ENCODE results near the gene SYNGR3.
"Not testable (repeated sequence)": the region's sequence is repeated elsewhere in the genome, so short reads cannot be mapped to it uniquely, and the experiment has no call there.

The SYNGR3 gene

DNA sequence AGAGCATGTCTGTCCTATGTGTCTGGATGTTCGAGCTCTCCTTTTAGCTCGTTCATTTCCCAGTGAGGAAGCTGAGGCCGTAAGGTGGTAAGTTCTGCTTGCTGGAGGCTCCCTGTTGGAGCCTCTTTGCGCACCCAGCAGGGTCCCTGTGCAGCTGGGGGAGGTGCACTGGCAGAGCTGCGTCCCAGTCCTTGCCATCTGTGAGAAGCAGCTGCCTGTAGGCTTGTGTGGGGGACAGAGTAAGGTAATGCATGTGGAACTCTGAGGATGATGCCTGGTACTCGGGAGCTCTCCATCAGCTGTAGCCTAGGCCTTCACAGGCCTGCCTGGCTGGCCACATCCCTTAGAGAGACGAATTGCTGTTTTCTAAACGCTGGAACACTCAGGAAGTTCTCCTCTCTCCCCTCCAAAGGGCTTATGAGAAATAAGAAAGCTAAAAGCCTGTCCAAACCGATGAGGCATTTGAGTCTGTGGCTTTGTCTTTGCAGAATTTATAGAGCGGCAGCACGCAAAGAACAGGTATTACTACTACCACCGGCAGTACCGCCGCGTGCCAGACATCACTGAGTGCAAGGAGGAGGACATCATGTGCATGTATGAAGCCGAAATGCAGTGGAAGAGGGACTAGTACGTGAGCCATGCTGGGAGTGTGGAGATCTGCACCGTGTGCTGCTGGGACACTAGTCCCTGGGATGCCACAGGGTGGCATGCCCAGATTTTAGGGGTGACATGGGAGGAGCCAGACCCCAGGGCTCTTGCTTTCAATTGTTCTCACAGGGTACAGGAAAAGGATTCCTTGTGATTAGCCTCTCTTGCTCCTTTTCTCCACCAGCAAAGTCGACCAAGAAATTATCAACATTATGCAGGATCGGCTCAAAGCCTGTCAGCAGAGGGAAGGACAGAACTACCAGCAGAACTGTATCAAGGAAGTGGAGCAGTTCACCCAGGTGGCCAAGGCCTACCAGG lies 28.8 kb upstream of the SYNGR3 start:
- peak in 1 of 2 donors; percentile 43 for DNase-seq

DNA sequence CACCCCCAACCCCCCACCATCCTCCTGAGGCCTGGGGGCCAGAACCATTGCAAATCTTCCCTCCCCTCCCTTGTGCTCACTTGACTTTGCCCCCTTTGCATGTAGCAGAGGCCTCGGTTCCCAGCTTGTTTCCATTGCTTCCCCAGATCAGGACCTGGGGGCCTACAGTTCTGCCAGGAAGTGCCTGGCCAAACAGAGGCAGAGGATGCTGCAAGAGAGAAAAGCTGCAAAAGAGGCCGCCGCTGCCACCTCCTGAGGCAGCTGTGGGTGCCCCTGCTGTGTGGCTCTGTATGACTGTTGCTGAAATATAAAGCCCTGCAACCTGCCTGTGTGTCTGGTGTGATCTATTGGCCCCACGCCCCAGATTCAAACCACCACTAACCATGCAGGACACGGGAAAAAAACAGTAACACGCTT lies 28.1 kb upstream of the SYNGR3 start:
- no peak for DNase-seq

DNA sequence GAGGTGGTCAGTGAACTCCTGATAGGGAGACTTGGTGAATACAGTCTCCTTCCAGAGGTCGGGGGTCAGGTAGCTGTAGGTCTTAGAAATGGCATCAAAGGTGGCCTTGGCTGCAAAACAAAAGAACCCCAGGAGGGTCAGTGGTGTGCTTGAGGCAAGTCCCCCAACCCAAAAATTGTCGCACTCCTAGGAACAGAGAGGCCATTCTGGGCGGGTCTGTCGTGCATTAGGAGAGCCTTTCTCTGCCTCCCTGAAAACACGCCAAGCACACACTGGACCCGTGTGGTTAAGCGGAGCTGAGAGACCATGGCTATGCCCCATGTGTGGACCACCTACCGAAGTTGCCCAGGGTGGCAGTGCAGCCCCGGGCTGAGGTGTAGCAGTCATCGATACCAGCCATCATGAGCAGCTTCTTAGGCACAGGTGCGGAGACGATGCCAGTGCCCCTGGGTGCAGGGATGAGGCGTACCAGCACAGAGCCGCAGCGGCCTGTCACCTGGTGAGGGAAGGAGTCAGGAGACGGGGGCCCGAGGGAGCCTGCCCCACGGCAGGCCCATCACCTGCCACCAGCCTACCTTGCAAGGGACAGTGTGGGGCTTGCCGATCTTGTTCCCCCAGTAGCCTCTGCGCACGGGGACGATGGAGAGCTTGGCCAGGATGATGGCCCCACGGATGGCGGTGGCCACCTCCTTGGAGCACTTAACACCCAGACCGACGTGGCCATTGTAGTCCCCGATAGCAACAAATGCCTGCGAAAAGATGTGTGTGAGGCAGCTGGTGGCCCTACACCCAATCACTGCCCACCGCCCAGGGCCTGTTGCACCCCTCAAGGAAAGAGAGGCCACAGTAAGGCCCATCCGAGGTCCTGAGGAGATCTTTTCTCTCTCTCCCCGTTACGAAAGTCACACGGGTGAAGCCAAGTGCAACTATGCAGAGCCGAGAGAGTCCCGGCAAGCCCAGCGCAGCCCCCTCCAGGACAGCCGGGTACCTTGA lies 27.3 kb upstream of the SYNGR3 start:
- not testable (repeated sequence) for DNase-seq

DNA sequence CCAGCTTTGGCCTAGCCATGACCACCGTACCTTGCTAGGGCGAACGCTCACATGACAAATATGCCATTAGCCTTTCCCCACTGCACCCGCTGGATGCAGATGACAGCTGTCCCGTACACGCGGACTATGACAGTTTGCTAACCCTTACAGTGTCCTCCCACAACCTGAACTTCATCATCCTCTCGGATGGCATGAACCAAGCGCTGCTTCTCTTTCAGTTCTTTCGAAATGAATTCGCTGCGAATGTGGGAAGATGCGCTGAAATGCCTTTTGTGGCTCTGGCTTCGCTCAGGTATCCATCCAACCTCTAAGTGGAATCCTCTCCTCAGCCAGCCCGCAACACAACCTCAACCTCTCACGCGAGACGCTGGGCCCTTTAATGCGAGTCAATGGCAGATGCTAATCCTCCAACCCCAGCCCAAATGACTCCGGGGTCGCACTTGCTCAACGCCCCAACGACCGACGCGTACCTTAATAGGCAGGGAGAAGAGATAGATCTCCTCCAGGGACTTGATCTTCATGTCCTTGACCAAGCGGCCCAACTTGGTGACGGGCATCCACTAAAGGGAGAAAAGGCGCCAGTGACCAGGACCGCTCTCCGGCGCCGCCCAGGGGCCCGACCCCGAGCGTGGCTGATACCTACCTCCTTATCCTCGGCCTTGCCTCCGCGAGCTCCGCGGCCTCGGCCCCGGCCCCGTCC lies 25.8 kb upstream of the SYNGR3 start:
- peak; percentile 31 to 49 for DNase-seq

DNA sequence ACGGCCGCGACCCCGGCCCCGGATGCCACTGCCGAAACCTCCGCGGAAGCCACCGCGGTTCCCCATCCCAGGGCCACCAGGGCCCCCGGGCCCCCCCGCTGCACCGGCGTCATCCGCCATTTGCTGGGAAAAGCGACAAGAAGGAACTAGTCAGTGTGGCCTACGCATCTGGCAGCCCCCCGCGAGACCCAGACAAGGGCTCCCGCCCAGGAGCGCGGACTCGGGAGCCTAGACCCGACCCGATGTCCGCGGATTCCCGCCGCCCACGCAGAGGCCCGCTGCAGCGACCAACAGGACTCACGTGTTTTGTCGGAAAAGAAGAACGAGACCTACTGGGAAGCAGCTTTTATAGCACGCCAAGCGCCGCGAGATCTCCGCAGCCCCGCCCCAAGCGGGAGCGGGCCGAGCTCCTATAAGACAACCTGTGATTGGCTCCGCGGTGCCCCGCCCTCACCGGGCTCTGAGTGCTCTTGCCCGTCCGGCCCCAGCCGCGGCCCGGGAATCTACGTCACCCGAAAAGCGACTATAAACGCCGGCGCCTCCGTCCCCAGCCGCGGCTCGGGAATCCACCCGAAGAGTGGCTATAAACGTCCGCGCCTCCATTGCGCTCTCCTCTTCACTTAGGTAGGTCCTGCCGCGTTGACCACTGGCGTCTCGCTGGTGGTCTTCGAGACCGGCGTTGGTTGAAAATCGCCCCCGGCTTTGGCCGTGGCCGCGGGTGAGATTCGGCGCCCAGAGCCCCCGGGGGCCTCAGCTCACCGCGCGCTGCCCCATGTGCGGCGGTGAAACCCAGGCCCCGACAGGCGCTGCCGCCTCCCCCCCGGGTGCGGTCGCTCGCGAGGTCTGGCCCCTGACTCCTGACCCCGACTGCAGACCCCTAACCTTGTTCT lies 25.0 kb upstream of the SYNGR3 start, which contains the start of gene RPS2:
Gene RPS2 (minus strand): TSS at position 321 of the 890 bp plus-strand sequence. CDS start 201 bp downstream, at position 120.
- DNase-seq, result peak; percentile 99 to 100

DNA sequence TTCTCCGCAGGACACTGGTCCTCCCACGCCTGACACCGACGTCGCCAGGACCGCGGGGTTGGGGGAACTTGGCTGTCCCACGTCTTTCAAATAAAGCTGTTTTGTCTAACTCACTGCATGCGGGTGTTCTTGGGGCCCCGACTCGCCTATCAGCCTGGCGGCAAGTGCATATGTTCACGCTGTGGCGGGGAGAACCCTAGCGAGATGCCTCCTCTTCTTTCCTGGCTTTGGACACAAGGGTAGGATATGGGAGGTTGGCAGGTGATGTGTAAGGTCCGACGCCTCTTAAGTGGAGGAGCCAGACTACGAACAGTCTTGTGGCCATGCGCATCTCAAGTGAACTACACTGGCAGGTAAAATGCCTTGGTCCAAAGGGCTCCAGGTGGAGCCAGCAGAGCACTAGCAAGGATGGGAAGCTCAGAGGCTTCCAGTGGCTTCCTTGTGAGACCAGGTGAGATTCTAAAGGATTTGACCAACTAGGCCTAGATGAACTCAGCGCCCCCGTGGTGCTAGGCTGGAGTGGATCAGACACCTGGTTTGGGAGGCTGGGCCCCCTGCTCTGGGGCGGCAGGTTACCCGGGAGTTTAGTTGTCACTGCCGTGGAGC lies 24.3 kb upstream of the SYNGR3 start:
- peak in 1 of 2 donors; percentile 27 for DNase-seq

DNA sequence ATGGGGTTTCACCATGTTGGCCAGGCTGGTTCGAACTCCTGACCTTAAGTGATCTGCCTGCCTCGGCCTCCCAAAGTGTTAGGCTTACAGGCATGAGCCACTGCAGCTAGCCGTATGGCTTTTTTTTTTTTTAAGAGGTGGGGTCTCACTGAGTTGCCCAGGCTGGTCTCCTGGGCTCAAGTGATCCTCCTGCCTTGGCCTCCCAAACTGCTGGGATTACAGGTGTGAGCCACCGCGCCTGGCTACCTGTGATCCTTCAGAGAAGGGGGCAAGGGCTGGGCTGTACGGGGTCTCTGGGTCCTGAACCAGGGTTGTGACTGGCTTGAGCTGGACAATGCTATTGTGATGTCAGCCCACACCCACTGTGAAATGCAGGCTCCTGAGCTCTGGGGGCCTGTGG lies 23.3 kb upstream of the SYNGR3 start, which contains the start of gene RNF151:
Gene RNF151 (plus strand): TSS at position 397 of the 400 bp plus-strand sequence. CDS start 26 bp downstream, outside the sequence.
- no peak for DNase-seq

DNA sequence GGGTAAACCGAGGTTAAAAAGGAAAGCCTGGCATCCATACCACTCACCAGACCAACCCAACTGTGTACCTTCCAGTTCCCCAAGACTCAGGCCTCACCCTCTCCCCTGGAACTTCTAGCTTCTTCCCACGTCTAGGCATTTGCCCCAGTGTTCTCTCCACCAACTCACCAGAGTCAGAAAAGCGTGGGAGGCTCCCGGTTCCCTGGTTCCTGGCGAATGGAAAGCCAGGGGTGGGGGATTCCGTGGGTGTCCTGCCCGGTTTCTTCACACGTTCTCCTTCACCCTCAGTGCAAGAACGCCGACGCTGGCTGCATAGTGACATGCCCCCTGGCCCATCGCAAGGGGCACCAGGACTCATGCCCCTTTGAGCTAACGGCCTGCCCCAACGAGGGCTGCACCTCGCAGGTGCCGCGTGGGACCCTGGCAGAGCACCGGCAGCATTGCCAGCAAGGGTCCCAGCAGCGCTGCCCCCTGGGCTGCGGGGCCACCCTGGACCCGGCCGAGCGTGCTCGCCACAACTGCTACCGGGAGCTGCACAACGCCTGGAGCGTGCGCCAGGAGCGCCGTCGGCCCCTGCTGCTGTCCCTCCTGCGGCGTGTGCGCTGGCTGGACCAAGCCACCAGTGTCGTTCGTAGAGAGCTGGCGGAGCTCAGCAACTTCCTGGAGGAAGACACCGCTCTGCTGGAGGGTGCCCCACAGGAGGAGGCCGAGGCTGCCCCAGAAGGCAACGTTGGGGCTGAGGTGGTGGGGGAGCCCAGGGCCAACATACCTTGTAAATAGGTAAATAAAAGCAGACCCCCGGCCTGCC lies 21.4 kb upstream of the SYNGR3 start:
- DNase-seq, result no peak

DNA sequence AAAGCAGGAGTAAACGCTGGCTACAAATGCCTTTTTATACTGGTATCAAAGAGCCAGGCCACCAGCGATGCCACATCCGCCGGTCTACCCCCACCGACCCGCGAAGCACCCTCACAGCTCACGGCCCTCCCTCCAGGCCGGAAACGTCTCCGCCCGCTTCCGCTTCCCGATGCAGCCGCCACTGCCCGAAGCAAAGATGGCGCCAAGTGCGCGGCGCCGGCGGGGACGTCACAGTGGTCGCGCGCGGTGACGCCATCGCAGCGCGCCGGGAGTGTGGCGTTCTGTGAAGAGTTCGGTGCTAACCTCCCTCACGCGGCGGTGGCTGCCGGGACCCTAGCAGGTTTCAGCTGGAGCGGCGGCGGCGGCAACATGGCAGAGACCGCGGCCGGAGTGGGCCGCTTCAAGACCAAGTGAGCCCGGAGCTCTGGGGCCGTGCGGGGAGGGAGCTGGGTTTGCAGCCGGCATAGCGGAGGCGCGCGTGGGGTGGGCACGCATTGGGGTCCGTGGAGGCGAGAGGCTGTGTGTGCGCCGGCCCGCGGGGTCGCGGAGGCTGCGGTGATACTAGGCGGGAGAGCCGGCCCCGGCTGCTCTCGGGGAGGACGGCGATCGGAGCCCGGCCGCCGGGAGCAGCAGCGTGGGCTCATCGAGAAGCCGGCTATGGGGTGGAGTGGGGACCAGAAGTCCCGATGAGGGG lies 17.8 kb upstream of the SYNGR3 start, which contains the start of gene TBL3:
Gene TBL3 (plus strand): TSS at position 258 of the 694 bp plus-strand sequence. CDS start 112 bp downstream, at position 370.
- DNase-seq, result peak; percentile 96 to 97

DNA sequence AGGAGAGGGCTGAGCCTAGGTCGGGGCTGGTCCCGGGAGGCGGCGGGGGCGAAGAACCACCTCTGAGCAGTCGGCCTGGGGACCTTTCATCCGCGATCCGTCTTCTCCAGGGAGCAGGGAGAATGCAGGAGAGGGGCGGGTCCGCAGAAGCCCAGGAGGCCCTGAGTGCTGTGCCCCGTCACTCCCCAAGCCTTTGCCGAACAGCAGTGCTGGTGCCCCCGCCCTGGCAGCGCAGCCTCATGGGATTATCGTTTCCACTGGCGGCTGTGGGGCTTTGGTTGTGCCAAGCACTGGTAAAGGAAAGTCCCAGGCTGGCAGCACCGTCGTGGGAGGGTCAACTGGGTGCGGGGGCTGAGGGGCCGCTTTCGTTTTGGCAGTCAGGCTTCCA lies 17.3 kb upstream of the SYNGR3 start:
- DNase-seq, result no peak

DNA sequence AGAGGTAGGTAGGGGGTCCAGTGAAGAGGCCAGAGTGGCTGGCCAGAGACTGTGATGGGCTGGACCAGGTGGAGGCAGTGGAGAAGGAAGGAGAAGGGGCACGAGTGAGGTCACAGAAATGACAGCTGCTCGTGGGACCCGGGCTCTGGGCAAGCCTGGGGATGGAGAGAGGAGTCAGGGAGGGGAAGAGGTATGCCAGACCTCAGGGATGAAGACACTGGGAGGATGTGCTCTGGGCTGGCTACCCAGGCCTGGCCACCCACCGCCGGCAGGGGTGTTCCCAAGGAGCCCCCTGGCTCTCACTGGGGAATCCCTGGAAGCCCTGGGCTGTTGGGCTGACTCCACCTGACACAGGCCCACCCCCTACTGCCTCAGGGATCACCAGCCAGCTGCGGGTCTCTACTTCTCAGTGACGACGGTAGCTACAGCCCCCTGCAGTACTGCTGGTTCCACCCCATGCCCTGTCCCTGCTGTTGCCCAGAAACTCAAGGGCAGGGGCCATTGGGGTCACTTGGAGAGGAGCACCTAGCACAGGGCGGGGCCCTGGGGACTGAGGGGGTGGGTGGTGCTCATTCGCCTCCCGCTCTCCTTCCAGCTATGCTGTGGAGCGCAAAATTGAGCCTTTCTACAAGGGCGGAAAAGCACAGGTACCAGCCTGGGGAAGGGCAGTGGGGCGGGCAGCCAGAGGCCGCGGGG lies 16.2 kb upstream of the SYNGR3 start:
- no peak for DNase-seq

DNA sequence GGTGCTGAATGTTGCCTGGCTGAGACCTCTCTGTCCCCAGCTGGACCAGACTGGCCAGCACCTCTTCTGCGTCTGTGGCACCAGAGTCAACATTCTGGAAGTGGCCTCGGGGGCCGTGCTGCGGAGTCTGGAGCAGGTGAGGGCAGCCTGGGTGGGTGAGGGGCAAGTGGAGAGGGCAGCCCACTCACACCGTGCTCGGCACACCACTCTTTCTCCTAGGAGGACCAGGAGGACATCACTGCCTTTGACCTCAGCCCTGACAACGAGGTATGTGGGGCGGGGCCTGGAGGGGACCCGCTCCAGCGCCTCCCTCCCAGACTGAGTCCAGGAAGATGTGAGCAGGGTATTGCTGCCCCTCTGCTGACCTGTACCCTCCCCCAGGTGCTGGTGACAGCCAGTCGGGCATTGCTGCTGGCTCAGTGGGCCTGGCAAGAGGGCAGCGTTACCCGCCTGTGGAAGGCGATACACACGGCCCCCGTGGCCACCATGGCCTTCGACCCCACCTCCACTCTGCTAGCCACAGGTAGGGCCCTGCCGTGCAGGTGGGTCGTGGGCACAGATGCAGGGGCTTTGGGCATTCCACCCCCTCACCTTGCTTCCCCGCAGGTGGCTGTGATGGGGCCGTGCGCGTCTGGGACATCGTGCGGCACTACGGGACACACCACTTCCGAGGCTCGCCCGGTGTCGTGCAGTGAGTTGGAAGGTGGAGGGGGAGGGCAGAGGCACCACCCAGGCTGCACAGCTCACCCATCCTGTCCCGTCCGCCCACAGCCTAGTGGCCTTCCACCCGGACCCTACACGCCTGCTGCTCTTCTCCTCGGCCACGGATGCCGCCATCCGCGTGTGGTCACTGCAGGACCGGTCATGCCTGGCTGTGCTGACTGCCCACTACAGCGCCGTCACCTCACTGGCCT lies 15.4 kb upstream of the SYNGR3 start:
- no peak for DNase-seq

DNA sequence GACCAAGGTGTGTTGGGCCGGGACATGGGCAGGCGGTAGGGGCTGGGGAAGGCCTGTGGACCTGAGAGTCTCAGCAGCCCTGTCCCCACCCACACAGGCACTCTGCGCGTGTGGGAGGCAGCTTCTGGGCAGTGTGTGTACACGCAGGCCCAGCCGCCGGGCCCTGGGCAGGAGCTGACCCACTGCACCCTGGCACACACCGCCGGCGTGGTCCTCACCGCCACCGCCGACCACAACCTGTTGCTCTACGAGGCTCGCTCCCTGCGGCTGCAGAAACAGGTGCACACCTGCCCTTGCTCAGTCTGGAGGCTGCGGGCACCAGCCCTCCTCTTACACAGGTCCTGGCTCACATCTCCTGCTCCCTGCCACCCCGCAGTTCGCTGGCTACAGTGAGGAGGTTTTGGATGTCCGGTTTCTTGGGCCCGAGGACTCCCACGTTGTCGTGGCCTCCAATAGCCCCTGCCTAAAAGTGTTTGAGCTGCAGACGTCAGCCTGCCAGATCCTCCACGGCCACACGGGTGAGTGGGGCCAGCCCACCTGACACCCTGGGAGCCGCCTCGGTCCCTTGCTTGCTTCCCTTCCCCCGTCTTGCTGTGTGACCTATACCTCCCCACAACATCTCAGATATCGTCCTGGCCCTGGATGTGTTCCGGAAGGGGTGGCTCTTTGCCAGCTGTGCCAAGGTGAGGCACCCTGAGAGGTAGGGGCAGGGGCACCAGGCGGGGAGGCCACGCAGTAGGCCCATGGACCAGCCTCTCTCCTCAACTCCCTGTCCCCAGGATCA lies 14.1 kb upstream of the SYNGR3 start:
- DNase-seq, result no peak

DNA sequence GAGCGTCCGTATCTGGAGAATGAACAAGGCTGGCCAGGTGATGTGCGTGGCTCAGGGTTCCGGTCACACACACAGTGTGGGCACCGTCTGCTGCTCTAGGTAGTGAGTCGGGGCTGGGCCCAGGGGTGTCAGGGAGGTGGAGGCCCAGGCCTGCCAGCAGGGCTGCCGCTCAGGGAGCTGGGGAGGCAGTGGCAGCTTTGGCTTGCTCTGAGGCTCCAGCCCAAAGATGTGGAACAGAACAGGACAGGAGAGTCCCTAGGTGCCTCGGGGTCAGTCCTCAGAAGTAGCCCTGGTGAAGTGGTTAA lies 13.6 kb upstream of the SYNGR3 start:
- DNase-seq, result no peak

DNA sequence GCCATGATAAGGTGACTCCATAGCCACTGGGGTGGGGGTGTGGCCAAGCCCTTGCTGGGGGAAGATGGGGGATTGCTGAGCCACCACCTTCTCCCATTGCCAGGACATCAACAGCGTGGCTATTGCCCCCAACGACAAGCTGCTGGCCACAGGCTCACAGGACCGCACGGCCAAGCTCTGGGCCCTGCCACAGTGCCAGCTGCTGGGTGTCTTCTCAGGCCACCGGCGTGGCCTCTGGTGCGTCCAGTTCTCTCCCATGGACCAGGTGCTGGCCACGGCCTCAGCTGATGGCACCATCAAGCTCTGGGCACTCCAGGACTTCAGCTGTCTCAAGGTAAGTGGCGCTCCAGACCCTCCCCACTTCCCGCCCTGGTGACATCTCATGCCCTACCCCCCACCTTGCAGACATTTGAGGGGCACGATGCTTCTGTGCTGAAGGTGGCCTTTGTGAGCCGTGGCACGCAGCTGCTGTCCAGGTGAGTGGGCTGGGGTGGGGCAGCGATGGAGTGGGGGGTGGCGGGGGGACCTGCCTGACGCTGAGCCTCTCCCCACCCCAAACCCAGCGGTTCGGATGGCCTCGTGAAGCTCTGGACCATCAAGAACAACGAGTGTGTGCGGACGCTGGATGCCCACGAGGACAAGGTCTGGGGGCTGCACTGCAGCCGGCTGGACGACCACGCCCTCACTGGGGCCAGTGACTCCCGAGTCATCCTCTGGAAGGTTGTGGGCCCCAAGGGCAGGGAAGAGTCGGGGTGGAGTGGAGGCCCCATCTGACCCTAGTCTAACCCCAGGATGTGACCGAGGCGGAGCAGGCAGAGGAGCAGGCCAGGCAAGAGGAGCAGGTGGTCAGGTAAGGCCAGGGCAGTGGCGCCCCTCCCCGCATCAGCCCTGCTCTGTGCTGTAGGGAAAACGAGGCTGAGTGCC lies 12.6 kb upstream of the SYNGR3 start:
- no peak for DNase-seq

DNA sequence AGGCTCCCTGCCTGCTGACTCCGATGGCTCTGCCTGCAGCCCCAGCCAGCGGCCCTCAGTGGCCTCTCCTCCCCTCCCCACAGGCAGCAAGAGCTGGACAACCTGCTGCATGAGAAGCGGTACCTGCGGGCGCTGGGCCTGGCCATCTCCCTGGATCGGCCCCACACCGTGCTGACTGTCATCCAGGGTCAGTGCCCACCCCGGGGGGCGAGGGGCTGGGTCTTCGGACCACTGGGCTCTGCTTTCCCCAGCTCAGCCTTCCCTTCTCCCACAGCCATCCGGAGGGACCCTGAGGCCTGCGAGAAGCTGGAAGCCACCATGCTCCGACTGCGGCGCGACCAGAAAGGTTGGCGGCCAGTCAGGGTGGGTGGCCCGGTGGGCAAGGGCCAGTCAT lies 11.9 kb upstream of the SYNGR3 start:
- DNase-seq, result no peak
